Measurements from ENCODE around the gene ATP6AP1. TPM values are rescaled to one million over a fixed set of nuclear protein-coding genes. Genes with fewer than 3 reads are reported as not detected.
A peak's percentile ranks its signal among the peaks of the same experiment; 100 is the strongest.

ATP6AP1 gene, protein sequence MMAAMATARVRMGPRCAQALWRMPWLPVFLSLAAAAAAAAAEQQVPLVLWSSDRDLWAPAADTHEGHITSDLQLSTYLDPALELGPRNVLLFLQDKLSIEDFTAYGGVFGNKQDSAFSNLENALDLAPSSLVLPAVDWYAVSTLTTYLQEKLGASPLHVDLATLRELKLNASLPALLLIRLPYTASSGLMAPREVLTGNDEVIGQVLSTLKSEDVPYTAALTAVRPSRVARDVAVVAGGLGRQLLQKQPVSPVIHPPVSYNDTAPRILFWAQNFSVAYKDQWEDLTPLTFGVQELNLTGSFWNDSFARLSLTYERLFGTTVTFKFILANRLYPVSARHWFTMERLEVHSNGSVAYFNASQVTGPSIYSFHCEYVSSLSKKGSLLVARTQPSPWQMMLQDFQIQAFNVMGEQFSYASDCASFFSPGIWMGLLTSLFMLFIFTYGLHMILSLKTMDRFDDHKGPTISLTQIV
- total RNA-seq, result 52.6 TPM

GRCh38 chrX:154428176-154429171 lies at the start of gene ATP6AP1:
Gene ATP6AP1 (plus strand): TSS chrX:154428677. CDS start chrX:154428693, 16 bp downstream.
- H3K27ac ChIP-seq, result peak within 1 kb of the TSS; percentile 59 to 83
- peak within 1 kb of the TSS; percentile 43 to 86 for H3K4me3 ChIP-seq
- no peaks in the 10 kb centered on the region for H3K27me3 ChIP-seq
- peaks cover 2 to 8% of the 10 kb centered on the region in 2 donors for H3K4me1 ChIP-seq
- peak; percentile 78 to 95 for DNase-seq (ENCODE audit: low spot score in 2 of 2)
- intact Hi-C loops (cut with DNase I), result loop anchor here (1.0 to 5.0 kb wide), 4 partner anchors 8 to 104 kb away; no protein-coding TSS in a partner anchor
- no peaks in the 10 kb centered on the region for H3K9me3 ChIP-seq
- peaks cover 5 to 8% of the 10 kb centered on the region in 2 donors for H3K36me3 ChIP-seq
- TF ChIP-seq, protein P1, sequence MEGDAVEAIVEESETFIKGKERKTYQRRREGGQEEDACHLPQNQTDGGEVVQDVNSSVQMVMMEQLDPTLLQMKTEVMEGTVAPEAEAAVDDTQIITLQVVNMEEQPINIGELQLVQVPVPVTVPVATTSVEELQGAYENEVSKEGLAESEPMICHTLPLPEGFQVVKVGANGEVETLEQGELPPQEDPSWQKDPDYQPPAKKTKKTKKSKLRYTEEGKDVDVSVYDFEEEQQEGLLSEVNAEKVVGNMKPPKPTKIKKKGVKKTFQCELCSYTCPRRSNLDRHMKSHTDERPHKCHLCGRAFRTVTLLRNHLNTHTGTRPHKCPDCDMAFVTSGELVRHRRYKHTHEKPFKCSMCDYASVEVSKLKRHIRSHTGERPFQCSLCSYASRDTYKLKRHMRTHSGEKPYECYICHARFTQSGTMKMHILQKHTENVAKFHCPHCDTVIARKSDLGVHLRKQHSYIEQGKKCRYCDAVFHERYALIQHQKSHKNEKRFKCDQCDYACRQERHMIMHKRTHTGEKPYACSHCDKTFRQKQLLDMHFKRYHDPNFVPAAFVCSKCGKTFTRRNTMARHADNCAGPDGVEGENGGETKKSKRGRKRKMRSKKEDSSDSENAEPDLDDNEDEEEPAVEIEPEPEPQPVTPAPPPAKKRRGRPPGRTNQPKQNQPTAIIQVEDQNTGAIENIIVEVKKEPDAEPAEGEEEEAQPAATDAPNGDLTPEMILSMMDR (IDR thresholded peaks at IDR 0.05), result no peak

- Histone ChIP-seq H3K9me3 (no peaks in the 10 kb centered on the region), H3K4me1 (peaks cover 2 to 14% of the 10 kb centered on the region in 2 donors), H3K4me3 (peak within 1 kb of the TSS; percentile 64 to 79), H3K27me3 (no peaks in the 10 kb centered on the region), H3K36me3 (peaks cover 0 to 2% of the 10 kb centered on the region in 2 donors), H3K27ac (peak within 1 kb of the TSS; percentile 97 to 98)
- TF ChIP-seq, protein P1 (IDR thresholded peaks at IDR 0.05), result no peak
- intact Hi-C loops (cut with DNase I), result loop anchor here (10.0 kb wide), 1 partner anchor 904 kb away; the partner anchor contains the start of gene HAUS7
- DNase-seq (ENCODE audit: low spot score in 2 of 2), result peak; percentile 94 to 97
These were observed 49.5 kb upstream of the ATP6AP1 start, which contains the start of gene EMD for GRCh38 chrX:154378799-154379568. Gene EMD (plus strand): TSS chrX:154379295. CDS start chrX:154379485, 190 bp downstream.

DNA sequence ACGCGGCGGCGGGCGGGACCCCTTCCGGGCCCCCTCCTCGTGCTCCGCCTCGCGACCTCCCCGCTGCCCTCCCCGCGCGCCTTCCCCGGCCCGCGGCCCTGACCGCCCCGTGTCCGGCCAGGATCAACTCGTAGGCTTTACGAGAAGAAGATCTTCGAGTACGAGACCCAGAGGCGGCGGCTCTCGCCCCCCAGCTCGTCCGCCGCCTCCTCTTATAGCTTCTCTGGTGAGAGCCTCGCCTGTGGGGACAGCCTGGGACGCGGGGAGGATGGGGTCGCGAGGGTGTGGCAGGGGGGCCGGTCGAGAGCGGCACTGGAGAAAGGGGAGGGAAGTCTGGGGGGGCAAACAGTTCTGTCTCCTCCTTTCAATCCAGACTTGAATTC lies 48.9 kb upstream of the ATP6AP1 start:
- Histone ChIP-seq H3K36me3 (no peaks in the 10 kb centered on the region), H3K27ac (peak overlapping the region; percentile 96 to 98), H3K4me3 (peak overlapping the region; percentile 64 to 79), H3K4me1 (peaks cover 5 to 18% of the 10 kb centered on the region in 2 donors), H3K9me3 (no peaks in the 10 kb centered on the region), H3K27me3 (no peaks in the 10 kb centered on the region)
- no peak for DNase-seq (ENCODE audit: low spot score in 2 of 2)
- TF ChIP-seq, protein P1 (IDR thresholded peaks at IDR 0.05), result no peak
- intact Hi-C loops (cut with DNase I), result loop anchor here (10.0 kb wide), 1 partner anchor 905 kb away; the partner anchor contains the start of gene HAUS7

- H3K9me3 ChIP-seq, result no peaks in the 10 kb centered on the region
- TF ChIP-seq, protein P1 (IDR thresholded peaks at IDR 0.05), result no peak
- intact Hi-C loops (cut with DNase I), result no loop called here
- peaks cover 5 to 18% of the 10 kb centered on the region in 2 donors for H3K4me1 ChIP-seq
- no peaks in the 10 kb centered on the region for H3K27me3 ChIP-seq
- H3K27ac ChIP-seq, result peak overlapping the region; percentile 96 to 98
- no peaks in the 10 kb centered on the region for H3K36me3 ChIP-seq
- H3K4me3 ChIP-seq, result peak overlapping the region; percentile 64 to 79
- no peak for DNase-seq (ENCODE audit: low spot score in 2 of 2)
These were observed 48.3 kb upstream of the ATP6AP1 start for GRCh38 chrX:154380153-154380552.

Measured in ascending aorta (tissue), 2 donors.